ENCODE data around the gene CLOCK. TPM values are rescaled to one million over a fixed set of nuclear protein-coding genes. Genes with fewer than 3 reads are reported as not detected.
A peak's percentile ranks its signal among the peaks of the same experiment; 100 is the strongest.
"Not testable (repeated sequence)": the region's sequence is repeated elsewhere in the genome, so short reads cannot be mapped to it uniquely, and the experiment has no call there.

The CLOCK gene
- total RNA-seq, 4 donors from 2014 or later, result 18.7 to 30.4 (median 27.0) TPM

- peak; percentile 28 for DNase-seq (ENCODE audit: low spot score)
- peak; percentile 91 for ATAC-seq (ENCODE audit: low FRiP score)
Measured at GRCh38 chr4:55553441-55554201, 6.9 kb upstream of the CLOCK start.

GRCh38 chr4:55551964-55552363 is 5.3 kb upstream of the CLOCK start:
- DNase-seq (ENCODE audit: low spot score); ATAC-seq (ENCODE audit: low FRiP score): not testable (repeated sequence)

More at GRCh38 chr4:55553441-55554201, 6.9 kb upstream of the CLOCK start:
- TF ChIP-seq CTCF (IDR thresholded peaks at IDR 0.05), result no peak

- TF ChIP-seq CTCF (IDR thresholded peaks at IDR 0.05), result no peak
- DNase-seq (ENCODE audit: low spot score), result no peak
- ATAC-seq (ENCODE audit: low FRiP score), result no peak
Measured at GRCh38 chr4:55549888-55550287, 3.2 kb upstream of the CLOCK start.

- no peak for TF ChIP-seq CTCF (IDR thresholded peaks at IDR 0.05)
- no peak for DNase-seq (ENCODE audit: low spot score)
- no peak for ATAC-seq (ENCODE audit: low FRiP score)
Measured at GRCh38 chr4:55547918-55548317, 1.2 kb upstream of the CLOCK start.

GRCh38 chr4:55547466-55547770 is 709 bp upstream of the CLOCK start:
- TF ChIP-seq CTCF (IDR thresholded peaks at IDR 0.05), result no peak
- ATAC-seq (ENCODE audit: low FRiP score) (no peak), DNase-seq (ENCODE audit: low spot score) (no peak)

- TF ChIP-seq CTCF (IDR thresholded peaks at IDR 0.05), result no peak
- no peak for DNase-seq (ENCODE audit: low spot score)
- peak; percentile 86 for ATAC-seq (ENCODE audit: low FRiP score)
Measured at GRCh38 chr4:55546506-55546755, 278 bp downstream of the CLOCK start.

GRCh38 chr4:55545641-55546505 is 836 bp downstream of the CLOCK start:
- ATAC-seq (ENCODE audit: low FRiP score), result peak; percentile 52

More at GRCh38 chr4:55545641-55546505, 836 bp downstream of the CLOCK start:
- DNase-seq (ENCODE audit: low spot score), result peak; percentile 31
- no peak for TF ChIP-seq CTCF (IDR thresholded peaks at IDR 0.05)

Measured in omental fat pad (tissue), 4 donors.